ENCODE results near the gene FBXO41.

The FBXO41 gene, protein sequence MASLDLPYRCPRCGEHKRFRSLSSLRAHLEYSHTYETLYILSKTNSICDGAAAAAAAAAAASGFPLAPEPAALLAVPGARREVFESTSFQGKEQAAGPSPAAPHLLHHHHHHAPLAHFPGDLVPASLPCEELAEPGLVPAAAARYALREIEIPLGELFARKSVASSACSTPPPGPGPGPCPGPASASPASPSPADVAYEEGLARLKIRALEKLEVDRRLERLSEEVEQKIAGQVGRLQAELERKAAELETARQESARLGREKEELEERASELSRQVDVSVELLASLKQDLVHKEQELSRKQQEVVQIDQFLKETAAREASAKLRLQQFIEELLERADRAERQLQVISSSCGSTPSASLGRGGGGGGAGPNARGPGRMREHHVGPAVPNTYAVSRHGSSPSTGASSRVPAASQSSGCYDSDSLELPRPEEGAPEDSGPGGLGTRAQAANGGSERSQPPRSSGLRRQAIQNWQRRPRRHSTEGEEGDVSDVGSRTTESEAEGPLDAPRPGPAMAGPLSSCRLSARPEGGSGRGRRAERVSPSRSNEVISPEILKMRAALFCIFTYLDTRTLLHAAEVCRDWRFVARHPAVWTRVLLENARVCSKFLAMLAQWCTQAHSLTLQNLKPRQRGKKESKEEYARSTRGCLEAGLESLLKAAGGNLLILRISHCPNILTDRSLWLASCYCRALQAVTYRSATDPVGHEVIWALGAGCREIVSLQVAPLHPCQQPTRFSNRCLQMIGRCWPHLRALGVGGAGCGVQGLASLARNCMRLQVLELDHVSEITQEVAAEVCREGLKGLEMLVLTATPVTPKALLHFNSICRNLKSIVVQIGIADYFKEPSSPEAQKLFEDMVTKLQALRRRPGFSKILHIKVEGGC

DNA sequence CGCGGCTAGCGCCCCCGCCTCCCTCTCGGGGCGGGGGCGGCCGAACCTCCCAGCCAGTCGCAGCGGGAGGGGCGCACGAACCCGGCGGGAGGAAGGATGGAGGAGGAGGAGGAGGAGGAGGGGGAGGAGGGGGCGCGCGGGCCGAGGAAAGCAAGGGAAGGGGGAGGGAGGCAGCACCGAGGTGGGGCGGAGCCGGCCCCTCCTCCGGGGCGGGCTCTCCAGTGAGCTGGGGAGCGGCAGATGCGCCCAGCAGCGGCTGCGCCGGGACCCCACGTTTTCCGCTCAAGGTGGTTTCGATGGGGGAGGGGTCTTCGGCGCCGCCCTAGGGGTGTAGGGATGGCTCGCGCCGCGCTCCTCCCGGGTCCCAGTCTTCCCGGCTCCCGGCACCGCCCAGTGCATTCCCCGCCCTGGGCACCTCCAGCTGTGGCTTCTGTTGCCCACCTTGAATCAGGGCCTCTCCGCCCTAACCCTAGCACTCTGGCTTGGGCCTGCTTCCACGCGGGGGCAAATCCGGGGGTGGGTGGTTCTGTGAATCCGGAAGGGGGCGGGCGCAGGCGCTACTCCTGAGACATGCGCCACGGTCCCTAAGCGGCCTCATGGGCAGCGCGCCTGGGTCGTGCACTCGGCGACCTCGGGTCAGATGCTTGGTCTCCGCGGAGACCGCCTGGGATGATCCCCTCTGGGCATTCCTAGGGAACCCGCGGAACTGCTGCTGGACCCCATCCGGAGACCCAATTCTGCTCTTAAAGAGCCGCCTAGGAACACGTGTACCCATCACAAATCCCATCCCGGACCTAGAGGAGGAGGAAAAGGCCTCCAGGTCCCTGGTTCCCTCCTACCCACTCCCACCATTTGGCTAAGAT is at the start of gene FBXO41:
FBXO41 (minus strand) TSS at position 183 of the 863 bp plus-strand sequence. CDS start 14,848 bp downstream, outside the sequence.
- peak; percentile 43 for DNase-seq

DNA sequence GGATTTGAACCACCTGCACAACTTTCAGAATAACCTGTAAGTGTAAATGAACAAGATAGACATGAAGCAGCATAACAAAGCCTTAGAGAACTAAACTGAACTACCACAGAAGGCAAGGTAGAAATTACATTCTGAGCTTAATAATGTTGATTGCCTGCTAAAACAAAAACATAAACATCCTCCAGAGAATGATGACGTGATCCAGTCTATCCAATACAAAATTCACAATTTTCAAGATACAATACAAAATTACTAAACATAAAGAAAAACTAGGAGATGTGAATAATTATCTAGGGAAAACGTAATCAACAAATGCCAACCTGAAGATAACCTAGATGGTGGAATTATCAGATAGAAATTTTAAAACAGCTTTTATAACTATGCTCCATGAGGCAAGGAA is 49.8 kb upstream of the FBXO41 start:
- no peak for DNase-seq

DNA sequence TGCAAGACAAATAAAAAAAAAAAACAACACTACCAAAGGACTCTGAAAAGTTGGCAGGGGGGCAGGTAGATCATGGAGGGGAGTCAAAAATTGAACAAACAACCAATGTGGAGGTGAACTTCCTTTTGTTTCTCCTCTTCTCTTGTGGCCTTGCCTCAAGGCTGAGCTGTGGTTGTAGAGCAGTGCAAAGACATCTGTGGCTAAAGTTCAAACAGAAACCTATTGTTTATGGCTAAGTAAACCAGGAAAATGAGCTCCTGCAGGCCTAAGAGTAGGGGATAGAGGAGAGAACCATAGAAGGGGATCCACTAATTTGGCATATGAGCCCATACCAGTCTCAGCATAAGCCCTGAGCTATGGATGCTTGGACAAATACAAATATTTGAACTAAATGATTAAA is 49.3 kb upstream of the FBXO41 start:
- no peak for DNase-seq

DNA sequence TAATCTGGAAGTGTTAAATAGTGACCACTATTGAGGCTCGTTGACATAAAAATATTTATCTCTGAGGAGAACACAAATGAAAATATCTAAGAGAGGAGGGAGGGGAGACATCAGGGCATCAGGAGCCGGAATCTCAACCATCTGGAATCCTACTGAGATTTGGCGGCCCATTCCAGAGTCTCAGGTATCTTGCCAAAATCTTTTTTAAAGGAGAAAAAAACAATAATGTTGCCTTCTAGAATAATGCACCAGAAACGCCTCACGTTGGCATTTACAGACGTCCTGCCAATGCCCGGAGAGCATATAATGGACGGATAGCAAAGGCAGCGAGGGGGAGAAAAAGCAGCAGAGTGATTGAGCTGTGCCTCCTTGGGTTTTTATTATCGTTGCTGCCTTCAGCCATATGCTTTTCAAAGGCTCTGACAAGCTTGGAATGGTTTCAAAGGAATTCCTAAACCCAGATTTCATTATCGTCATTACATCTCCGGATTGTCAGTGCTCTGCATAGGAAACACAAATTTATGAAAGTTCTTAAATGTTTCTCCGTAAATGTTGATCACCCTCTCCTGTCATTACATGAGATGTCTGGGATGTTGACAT is 39.9 kb upstream of the FBXO41 start:
- DNase-seq = no peak

DNA sequence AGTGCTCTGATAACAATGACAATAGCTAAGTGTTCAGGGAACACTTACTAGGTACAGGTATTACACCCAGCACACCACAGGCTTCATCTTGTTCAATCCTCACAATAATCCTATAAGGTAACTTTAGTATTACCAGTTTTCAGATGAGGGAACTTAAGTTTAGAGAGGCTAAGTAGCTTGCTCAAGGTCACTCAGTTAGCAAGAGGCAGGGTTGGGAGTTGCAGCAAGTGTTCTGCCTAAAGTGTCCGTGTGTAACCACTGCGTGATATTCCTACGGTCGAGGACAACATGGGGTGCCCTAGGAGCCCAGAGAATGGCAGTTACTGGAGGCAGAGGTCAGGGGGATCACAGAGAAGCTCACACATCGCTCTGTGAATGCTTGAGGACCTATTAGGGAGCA is 39.3 kb upstream of the FBXO41 start:
- no peak for DNase-seq

DNA sequence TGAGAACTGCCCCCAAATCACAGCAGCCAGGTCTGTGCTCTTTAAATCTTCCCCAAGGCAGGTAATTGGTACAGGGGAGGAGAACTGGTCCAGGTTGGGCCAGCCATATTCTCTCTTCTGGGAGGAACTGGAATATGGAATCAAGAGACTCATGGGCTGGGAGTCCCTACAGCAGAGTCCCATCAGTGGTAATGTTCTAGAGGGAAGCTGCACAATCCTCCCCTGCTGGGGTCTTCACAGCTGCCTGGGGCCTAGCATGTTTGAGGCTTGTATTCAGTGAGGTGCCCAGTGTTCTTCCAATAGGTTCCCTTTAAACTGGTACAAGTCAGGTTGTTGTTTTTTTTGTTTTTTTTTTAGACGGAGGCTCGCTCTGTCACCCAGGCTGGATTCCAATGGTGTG is 30.2 kb upstream of the FBXO41 start:
- no peak for DNase-seq

DNA sequence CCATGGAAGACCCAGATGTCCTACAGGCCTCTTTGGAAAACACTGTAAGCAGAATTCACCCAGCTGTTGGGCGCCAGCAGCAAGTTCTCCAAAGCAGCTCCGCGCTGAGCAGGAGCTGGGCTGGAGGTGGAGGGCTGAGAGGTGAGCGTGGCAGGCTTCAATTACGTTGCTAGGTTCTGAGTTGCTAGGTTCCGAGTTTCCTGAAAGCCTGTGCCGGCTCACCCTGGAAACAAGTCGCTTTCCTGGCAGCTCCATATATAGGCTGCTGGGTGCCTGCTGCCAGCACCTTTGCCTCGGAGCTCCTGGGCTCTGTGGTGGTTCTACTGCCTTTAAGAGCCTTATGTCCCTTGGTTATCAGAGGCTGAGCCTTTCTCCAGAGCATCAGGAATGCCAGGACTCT is 23.4 kb upstream of the FBXO41 start:
- no peak for DNase-seq

DNA sequence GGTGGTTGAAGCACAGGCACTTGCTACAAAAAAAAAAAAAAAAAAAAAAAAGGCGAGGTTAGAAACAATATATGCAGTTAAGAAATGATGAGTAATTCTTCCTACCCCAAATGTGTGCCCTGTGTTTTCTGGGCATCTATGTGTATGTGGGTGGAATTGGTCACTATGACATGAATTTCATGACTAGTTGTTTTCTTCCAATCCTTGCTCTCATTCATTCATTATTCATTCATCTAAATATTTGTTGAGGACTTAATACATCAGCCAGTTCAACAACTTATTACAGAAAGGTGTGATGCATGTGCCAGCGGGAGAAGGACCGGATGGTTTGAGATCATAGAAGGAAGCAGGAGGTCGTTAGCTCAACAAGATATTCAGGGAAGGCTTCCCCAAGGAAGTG is 17.4 kb upstream of the FBXO41 start:
- DNase-seq = no peak

DNA sequence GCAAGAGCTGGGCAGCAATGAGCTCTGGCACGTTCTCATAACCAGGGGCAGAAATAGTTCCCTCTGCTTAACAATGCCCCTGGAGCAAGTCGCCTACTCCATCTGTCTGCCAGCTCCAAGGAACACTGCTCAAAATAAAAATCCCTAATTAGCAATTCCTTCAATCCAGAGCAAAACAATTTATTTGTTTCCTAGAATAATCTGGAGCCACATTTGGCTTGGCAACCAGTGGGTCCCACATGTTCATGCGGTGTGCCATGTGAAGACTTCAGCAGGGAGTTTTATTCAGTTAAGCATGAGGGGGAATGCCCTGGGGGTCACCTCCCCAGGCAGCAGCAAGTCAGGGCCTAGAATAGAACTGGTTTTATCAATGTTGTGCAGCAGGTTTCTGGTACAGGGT is 16.6 kb upstream of the FBXO41 start:
- DNase-seq = no peak

DNA sequence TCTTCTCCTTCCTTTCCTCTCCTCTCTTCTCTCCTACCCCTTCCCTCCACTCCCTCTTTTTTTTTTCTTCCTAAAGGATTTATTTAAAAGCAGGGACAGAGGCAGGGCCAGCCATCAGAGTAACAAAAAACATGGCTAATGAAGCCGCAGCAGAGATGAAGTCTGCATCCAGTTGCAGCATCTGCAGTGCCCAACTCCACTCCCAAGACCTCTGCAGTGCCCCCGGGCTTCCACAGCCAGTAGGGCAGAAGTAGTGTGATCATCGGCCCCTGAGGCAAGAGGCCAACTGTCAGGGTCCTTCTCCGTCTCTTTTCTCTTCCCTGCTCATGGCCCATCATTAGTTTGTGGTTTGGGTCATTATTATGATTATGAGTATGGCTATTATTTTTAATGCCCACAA is 13.3 kb upstream of the FBXO41 start:
- DNase-seq = no peak

DNA sequence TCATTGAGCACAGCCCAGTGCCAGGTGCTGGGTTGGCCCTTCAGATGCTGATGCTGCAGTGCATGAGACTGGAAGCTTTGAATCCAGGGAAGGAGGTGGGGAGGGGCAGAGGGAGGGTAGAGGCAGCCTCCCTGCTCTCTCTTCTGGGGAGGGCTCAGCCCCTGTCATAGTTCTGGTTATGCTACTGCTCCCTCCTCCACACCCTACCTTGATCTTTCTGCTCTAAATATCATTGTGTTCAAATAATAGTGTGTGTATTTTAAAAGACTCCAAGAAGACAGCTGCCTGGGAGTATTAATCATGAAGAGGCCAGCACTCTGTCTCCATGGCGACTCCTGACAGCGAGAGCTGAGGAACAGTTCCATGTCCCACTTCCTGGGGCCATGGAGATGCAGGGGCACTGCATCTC is 12.9 kb upstream of the FBXO41 start:
- DNase-seq = no peak

DNA sequence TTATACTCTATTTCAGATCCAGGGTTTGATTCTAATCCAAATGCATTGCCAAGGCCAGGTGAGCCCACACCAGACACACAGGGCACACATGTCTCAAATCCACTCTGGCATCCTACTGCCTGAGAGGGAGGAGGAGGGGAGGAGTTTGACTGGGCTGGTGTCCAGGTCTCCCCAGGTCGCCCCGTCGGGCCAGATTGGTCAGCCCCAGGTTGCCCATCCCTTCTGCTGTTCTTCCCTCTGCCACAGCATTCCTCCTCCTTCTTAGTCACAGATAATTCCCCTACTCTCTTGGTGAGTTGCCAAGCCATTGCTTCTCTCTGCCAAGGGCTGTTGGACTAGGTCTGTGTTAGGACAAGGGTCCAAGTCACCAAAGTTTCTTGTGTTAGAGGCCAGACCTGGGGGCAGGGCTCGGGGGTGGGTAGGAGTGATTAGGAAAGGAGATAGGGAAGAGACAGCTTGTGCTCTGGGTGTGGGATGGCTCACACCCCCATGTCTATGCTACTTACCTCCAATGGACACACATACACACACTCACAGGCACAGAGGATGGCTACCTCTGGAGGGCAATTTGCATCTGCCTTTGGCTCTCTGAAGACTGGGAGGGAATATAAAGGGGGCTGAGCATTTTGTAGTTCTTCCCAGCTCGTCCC is 11.6 kb upstream of the FBXO41 start:
- DNase-seq = no peak

DNA sequence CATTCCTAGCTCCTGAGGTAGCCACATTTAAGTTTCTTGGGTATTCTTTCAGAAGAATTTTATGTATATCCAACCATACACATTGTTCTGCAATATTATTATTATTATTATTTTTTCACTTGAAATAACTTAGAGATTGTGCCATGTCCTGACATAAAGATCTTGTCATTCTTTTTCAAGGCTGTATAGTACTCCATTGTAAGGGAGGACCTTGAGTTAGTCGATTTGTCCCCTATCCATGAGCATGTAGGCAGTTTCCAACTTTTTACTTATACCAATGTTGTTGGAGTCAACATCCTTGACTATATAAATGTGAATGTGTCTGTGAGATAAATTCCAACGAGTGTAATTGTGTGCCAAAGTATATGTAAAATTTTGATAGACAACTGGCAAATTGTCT is 10.0 kb upstream of the FBXO41 start:
- no peak for DNase-seq

DNA sequence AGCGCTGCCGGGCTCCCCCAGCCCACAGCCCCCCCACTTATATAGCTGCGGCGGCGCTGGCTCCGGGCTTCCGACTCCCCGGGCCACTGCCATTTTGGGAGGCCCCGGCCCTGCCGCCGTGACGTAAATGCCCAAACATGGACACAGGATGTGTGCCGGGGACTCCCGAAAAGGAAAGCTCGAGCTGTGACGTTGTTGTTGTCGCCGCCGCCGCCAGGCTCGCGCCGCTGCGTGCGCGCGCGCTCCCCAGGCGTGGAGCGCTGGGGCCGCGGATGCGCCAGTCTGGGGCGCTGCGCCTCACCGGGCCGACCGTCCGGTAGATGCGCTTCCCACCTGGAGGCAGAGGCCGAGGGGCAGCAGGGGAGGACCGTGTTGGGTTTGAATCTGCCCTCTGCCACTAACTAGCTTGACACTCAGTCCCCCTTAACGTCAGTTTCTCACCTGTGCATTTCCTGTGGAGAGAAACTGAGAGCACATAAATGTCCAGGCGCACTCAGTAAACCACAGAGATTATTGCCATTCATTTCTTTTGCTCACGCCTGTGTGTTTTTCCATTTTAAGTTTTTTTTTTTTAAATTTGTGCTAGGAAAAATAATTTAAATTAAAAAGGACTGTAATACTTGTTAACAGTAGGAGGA is 9.4 kb upstream of the FBXO41 start, which contains the start of gene EGR4:
EGR4 (minus strand) TSS at position 15 of the 638 bp plus-strand sequence. CDS start 231 bp downstream, outside the sequence.
- peak; percentile 90 for DNase-seq

DNA sequence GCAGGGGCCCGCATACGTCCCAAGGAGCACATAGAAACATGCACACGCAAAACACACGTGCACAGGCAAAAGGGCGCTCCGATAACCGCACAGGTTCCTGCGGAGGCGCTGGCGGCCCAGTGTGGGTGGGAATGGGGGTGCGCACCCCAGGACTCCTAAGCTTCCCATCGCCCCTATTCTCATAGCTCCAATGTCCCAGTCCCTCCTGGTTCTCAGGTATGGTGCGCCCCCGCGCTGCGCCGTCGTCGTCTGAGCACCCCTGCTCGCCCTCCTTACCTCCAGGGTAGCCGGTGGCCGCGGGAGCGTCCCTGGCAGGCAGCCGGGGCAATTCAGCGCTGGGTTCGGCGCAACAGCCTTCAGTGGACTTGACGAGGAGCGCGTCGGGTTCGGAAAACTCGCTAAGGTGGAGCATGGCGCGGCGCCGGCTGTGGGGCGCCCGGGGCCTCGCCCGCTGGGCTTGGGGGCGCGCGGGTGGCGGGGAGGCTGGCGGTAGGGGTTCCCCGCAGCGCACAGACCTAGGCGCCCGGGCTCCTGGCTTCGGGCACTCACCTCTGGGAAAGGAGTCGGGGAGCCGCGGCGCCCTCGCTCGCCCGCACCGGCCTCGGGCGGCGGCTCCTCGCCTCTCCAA is 8.7 kb upstream of the FBXO41 start:
- DNase-seq = no peak

DNA sequence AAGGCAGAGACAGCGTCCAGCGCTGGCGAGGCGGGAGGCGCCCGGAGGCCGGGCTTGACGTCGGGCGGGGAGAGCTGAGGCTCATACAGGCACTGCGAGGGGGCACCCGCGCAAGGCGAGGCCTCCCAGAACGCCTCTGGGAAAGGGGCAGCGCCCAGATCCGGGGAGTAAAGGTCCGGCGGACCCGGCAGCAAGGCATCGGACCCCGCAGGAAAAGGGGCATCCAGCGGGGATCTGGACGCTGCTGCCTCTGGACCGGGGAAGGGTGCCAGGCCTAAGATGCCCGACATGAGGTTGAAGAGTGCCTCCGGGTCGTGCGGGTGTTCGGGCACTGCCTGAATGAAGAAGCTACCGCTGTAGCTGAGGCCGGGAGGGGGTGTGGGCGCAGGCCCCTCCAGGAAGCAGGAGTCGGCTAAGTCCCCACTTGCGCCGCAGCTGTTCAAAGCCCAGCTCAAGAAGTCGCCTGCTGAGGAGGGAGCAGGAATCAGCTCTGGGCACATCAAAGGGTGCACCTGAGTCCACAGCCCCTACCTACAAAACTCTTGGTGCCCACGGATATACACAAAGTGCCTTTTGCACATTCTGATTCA is 8.1 kb upstream of the FBXO41 start:
- DNase-seq = no peak

DNA sequence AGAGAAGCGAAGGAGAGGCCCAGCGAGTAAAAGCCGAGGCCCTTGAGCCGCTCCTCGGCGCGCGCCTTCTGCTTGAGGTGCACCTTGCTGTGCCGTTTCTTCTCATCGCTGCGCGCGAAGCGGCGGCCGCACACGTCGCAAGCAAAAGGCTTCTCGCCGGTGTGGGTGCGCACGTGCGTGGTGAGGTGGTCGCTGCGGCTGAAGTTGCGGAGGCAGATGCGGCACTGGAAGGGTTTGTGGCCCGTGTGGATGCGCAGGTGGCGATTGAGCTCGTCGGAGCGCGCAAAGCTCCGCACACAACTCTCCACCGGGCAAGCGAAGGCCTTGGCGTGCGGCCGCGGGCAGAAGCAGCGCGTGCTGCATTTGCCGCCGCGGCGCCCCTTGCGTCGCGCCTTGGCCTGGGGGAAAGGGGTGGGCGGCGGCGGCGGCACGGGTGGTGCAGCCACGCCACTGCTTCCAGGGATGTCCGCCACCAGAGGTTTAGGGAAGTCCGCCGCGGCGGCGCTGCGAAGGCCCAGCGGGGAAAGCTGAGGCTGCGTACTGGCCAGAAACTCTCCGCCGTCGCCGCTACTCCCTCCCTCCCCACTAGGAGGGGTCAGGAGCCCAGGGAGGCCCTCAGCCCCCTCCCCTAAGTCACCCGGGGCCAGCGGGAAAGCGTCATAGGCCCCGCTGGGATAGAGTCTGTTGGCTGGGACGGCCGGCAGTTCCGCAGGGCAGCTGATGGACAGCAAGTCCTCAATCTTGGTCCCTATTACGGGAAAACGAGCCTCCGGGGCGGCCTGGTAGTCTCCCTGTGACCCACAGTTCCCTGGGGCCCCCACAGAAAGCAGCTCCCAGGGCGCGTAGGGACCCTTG is 7.4 kb upstream of the FBXO41 start:
- DNase-seq = peak; percentile 42

DNA sequence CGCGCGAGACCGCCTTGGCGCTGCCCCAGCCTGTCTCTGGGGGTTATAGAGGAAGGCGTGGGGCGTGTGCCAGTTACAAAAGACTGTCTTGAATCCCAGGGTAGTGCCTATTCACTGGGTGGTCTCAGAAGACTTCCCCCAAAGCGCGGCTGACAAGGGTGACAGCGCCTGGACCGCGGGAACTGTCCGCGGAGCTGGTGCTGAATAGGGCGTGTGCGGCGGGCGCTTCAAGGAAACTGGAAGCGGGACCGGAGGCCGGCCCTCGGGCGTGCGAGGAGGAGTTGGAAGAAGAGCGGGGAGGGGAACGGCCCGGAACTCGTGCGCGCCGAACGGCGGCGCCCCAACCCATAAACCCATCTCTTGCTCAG is 6.8 kb upstream of the FBXO41 start:
- DNase-seq = peak; percentile 75

DNA sequence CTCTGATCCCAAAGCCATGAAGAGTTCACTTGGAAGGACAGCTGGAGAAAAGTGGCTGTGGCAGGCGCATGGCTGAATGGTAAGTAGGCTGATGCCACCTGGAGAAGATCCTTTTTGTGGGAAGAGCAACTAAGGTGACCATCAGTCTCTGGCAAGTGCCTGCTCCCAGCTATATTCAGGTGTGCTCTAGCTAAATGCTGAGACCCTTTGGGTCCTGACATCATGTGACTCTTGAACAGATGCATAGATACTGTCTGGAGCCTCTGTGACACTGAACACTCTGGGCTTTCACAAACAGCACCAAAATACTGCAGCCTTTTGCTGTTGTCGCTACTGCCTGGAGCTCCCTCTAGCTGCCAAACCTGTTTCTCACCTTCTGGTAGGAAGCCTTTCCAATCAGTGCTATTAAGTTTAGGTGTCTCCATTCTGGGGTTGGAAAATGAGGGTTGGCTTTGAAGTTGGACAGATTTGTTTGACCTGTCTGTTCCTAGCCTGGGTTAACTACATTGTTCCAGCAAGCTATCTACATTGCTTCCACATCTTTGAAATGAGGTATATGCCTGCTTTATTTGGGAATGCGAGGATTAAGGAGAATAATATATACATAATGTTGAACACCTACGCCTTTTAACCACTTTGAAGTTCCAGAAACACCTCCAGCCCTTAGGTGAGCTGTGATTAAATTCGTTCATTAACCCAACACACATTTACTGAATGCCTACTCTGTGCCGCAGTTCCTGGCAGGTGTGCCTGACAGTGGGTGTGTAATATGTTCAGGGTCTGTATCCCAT is 6.0 kb upstream of the FBXO41 start:
- DNase-seq = peak; percentile 44

All from suppressor macrophage treated with lipopolysaccharide for 4 hours (primary cell).